Measurements from ENCODE around the gene SMYD1. TPM values are rescaled to one million over a fixed set of nuclear protein-coding genes. Genes with fewer than 3 reads are reported as not detected.

SMYD1 gene
- total RNA-seq, 1 experiment from 2014 or later, result not detected

DNA sequence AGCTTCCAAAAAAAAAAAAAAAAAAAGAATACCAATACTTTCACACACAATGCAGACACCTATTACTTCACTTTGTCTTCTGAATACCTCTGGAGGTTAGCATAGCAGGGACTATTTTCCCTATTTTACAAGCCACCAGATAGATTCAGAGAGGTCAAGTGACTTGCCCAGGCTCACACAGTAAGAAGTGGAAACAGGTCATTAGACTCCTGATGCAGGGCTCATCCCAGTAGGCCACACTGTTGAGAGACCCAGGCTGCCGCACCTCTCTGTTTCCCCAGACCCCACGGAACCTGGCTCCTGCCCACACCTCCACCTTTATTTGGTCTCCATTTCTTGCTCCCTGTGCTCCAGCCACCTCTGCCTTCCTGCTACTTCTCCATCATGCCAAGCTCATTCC, 19.4 kb downstream of the SMYD1 start:
- Histone ChIP-seq H3K27me3 (ENCODE audit: insufficient read depth, low read length) (no peaks in the 10 kb centered on the region), H3K4me3 (replicated peaks in 1 of 2; ENCODE audit: low read depth in 1 of 2, low read length in 2 of 2) (no peak overlapping the region), H3K36me3 (ENCODE audit: control insufficient read depth in 1 of 2, insufficient read depth in 2 of 2, low read length in 2 of 2) (no peaks in the 10 kb centered on the region), H3K4me1 (ENCODE audit: control insufficient read depth in 1 of 2, insufficient read depth in 2 of 2, low read length in 2 of 2) (peaks cover 0 to 5% of the 10 kb centered on the region in 2 experiments; a peak in 1 of 4 replicates), H3K9me3 (ENCODE audit: control insufficient read depth in 1 of 2, insufficient read depth in 1 of 2, low read depth in 1 of 2, low read length in 2 of 2) (no peaks in the 10 kb centered on the region), H3K79me2 (ENCODE audit: insufficient read depth, low read length) (no peaks in the 10 kb centered on the region), H4K20me1 (ENCODE audit: insufficient read depth) (no peaks in the 10 kb centered on the region), H3K9ac (ENCODE audit: low read length) (no peak overlapping the region), H2AFZ (ENCODE audit: low read depth, low read length, poor library complexity, severe bottlenecking) (no peak overlapping the region), H3K4me2 (ENCODE audit: low read length) (no peak overlapping the region), H3K9me2 (ENCODE audit: insufficient read depth) (no peaks in the 10 kb centered on the region), H3K27ac (ENCODE audit: low read depth, low read length) (no peak overlapping the region)
- ATAC-seq (no peak), DNase-seq (ENCODE audit: low read depth, low spot score) (no peak)
- POLR2A ChIA-PET, result no interaction called here
- CTCF ChIA-PET, result no interaction called here
- intact Hi-C loops (cut with micrococcal nuclease), result no loop called here
- no peak for TF ChIP-seq CBX3 (IDR thresholded peaks at IDR 0.05; ENCODE audit: low read depth)
- no peak for TF ChIP-seq SP1 (IDR thresholded peaks at IDR 0.05; ENCODE audit: low read depth)
- no peak for TF ChIP-seq ELF1 (IDR thresholded peaks at IDR 0.05; ENCODE audit: borderline replicate concordance, low read depth)
- no peak for TF ChIP-seq RAD21 (IDR thresholded peaks at IDR 0.05; ENCODE audit: low read depth)
- BruUV-seq (replicated peaks), result no TSS peak
- RAD21 ChIA-PET (ENCODE audit: low non-redundant PET in 1 of 2, low total read pairs in 2 of 2, uncharacterized antibody in 2 of 2, unreplicated experiment in 2 of 2), result no interaction called here

DNA sequence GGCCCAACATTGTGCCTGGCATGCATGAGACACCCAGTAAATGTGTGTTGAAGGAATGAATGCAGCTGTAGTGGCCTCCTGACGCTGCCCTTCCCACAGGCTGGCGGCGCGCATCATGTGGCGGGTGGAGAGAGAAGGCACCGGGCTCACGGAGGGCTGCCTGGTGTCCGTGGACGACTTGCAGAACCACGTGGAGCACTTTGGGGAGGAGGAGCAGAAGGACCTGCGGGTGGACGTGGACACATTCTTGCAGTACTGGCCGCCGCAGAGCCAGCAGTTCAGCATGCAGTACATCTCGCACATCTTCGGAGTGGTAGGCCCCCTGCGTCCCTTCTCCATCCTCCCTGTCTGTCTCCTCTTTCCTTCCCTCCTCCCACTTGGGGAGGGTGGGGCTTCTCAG, 20.1 kb downstream of the SMYD1 start:
- no peaks in the 10 kb centered on the region for H3K9me3 ChIP-seq (ENCODE audit: control insufficient read depth in 1 of 2, insufficient read depth in 1 of 2, low read depth in 1 of 2, low read length in 2 of 2)
- H3K36me3 ChIP-seq (ENCODE audit: control insufficient read depth in 1 of 2, insufficient read depth in 2 of 2, low read length in 2 of 2), result no peaks in the 10 kb centered on the region
- ChIA-PET POLR2A (no interaction called here), CTCF (no interaction called here), RAD21 (ENCODE audit: low non-redundant PET in 1 of 2, low total read pairs in 2 of 2, uncharacterized antibody in 2 of 2, unreplicated experiment in 2 of 2) (no interaction called here)
- no peak overlapping the region for H2AFZ ChIP-seq (ENCODE audit: low read depth, low read length, poor library complexity, severe bottlenecking)
- ATAC-seq, result no peak
- H3K4me2 ChIP-seq (ENCODE audit: low read length), result no peak overlapping the region
- peaks cover 0 to 5% of the 10 kb centered on the region in 2 experiments; a peak in 1 of 4 replicates for H3K4me1 ChIP-seq (ENCODE audit: control insufficient read depth in 1 of 2, insufficient read depth in 2 of 2, low read length in 2 of 2)
- no peaks in the 10 kb centered on the region for H4K20me1 ChIP-seq (ENCODE audit: insufficient read depth)
- no peak overlapping the region for H3K27ac ChIP-seq (ENCODE audit: low read depth, low read length)
- no peaks in the 10 kb centered on the region for H3K79me2 ChIP-seq (ENCODE audit: insufficient read depth, low read length)
- no peaks in the 10 kb centered on the region for H3K9me2 ChIP-seq (ENCODE audit: insufficient read depth)
- no peak for DNase-seq (ENCODE audit: low read depth, low spot score)
- BruUV-seq (replicated peaks), result no TSS peak
- TF ChIP-seq ZNF274 (IDR thresholded peaks at IDR 0.05; ENCODE audit: low read depth, low read length) (no peak), RAD21 (IDR thresholded peaks at IDR 0.05; ENCODE audit: low read depth) (no peak), POLR2AphosphoS5 (IDR thresholded peaks at IDR 0.05; ENCODE audit: low read depth, low read length) (no peak), SIN3A (IDR thresholded peaks at IDR 0.05; ENCODE audit: low read depth) (no peak), FOSL1 (IDR thresholded peaks at IDR 0.05; ENCODE audit: low read depth) (no peak), CEBPB (IDR thresholded peaks at IDR 0.05; ENCODE audit: low read depth) (no peak), YY1 (IDR thresholded peaks at IDR 0.05; ENCODE audit: extremely low read depth, insufficient replicate concordance, low read depth, low read length) (no peak), ELF1 (IDR thresholded peaks at IDR 0.05; ENCODE audit: borderline replicate concordance, low read depth) (no peak), ZFX (IDR thresholded peaks at IDR 0.05) (no peak), EZH2phosphoT487 (IDR thresholded peaks at IDR 0.05; ENCODE audit: borderline replicate concordance) (no peak), SP1 (IDR thresholded peaks at IDR 0.05; ENCODE audit: low read depth) (no peak), EGR1 (IDR thresholded peaks at IDR 0.05; ENCODE audit: low read depth) (no peak), EZH2 (IDR thresholded peaks at IDR 0.05) (no peak), TCF7L2 (IDR thresholded peaks at IDR 0.05; ENCODE audit: borderline replicate concordance, extremely low read depth, insufficient read depth, insufficient read length) (no peak)
- TF ChIP-seq, protein P1, sequence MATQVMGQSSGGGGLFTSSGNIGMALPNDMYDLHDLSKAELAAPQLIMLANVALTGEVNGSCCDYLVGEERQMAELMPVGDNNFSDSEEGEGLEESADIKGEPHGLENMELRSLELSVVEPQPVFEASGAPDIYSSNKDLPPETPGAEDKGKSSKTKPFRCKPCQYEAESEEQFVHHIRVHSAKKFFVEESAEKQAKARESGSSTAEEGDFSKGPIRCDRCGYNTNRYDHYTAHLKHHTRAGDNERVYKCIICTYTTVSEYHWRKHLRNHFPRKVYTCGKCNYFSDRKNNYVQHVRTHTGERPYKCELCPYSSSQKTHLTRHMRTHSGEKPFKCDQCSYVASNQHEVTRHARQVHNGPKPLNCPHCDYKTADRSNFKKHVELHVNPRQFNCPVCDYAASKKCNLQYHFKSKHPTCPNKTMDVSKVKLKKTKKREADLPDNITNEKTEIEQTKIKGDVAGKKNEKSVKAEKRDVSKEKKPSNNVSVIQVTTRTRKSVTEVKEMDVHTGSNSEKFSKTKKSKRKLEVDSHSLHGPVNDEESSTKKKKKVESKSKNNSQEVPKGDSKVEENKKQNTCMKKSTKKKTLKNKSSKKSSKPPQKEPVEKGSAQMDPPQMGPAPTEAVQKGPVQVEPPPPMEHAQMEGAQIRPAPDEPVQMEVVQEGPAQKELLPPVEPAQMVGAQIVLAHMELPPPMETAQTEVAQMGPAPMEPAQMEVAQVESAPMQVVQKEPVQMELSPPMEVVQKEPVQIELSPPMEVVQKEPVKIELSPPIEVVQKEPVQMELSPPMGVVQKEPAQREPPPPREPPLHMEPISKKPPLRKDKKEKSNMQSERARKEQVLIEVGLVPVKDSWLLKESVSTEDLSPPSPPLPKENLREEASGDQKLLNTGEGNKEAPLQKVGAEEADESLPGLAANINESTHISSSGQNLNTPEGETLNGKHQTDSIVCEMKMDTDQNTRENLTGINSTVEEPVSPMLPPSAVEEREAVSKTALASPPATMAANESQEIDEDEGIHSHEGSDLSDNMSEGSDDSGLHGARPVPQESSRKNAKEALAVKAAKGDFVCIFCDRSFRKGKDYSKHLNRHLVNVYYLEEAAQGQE (IDR thresholded peaks at IDR 0.05; ENCODE audit: low read depth), result no peak
- TF ChIP-seq, protein P2, sequence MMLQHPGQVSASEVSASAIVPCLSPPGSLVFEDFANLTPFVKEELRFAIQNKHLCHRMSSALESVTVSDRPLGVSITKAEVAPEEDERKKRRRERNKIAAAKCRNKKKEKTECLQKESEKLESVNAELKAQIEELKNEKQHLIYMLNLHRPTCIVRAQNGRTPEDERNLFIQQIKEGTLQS (IDR thresholded peaks at IDR 0.05), result no peak
- H3K27me3 ChIP-seq (ENCODE audit: insufficient read depth, low read length), result no peaks in the 10 kb centered on the region
- H3K4me3 ChIP-seq (replicated peaks in 1 of 2; ENCODE audit: low read depth in 1 of 2, low read length in 2 of 2), result no peak overlapping the region
- H3K9ac ChIP-seq (ENCODE audit: low read length), result no peak overlapping the region
- intact Hi-C loops (cut with micrococcal nuclease), result no loop called here

Measured in HCT116 (cell line).